ENCODE measurements around the gene HEMK1.

DNA sequence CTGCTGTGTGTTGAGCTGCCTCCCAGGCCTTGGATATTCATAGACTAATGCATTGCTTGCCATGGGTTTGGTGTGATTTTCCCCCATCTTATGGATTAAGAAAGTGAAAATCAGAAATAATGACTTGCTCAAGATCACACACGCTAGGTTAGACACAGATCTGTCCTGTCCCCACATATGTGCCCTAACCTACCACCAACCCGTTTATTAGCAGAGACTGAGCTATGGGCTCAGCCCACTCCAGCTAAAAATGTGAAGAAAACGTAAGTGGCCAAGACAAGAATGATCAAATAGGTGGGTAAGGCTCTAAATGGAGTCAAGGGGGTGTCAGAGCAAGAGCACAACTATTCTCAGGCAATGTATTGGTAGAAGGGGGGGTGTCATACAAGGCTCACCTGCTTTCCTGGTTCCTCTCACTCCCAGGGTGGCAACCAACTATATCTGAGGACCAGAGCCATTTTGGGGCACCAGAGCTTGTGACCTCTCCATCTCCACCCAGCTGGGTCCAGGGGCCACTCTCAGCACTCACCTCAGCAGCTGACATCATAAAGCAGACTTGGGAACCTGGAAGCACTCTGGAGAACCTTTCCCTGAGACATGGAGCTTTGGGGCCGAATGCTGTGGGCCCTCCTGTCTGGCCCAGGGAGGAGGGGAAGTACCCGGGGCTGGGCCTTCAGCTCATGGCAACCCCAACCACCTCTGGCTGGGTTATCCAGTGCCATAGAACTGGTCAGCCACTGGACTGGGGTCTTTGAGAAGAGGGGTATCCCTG, 1.4 kb downstream of the HEMK1 start:
- no peak for TF ChIP-seq POLR2A (IDR thresholded peaks at IDR 0.05)
- TF ChIP-seq, protein P1, sequence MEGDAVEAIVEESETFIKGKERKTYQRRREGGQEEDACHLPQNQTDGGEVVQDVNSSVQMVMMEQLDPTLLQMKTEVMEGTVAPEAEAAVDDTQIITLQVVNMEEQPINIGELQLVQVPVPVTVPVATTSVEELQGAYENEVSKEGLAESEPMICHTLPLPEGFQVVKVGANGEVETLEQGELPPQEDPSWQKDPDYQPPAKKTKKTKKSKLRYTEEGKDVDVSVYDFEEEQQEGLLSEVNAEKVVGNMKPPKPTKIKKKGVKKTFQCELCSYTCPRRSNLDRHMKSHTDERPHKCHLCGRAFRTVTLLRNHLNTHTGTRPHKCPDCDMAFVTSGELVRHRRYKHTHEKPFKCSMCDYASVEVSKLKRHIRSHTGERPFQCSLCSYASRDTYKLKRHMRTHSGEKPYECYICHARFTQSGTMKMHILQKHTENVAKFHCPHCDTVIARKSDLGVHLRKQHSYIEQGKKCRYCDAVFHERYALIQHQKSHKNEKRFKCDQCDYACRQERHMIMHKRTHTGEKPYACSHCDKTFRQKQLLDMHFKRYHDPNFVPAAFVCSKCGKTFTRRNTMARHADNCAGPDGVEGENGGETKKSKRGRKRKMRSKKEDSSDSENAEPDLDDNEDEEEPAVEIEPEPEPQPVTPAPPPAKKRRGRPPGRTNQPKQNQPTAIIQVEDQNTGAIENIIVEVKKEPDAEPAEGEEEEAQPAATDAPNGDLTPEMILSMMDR (IDR thresholded peaks at IDR 0.05): no peak
- no peak for TF ChIP-seq EP300 (IDR thresholded peaks at IDR 0.05)
